ENCODE measurements around the gene SPATS1.

Gene SPATS1

DNA sequence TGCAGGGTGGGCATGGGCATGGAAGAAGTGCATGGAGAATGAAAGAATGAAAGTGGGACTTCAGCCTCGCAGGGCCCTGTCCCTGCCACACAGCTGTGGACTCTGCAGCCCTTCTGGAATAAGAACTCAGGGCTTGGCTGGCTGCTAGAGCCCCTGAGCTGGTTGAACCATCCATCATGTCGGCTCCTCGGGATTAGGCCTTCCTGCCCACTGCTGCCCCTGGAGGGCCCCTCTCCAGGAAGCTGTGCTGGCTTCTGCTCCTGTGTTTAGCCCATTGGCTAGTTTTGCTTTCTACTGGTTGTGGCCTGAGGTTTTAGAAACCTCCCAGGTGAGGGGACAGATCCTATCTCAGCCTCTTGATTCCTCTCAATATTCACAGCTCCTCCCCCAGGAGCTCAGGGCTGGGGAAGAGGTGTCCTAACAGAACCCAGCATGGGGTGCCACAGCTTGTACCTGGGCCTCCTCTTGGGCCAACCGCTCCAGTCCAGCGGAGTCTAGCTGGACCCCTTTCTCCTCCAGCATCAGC is 37.2 kb upstream of the SPATS1 start:
- TF ChIP-seq, protein P1, sequence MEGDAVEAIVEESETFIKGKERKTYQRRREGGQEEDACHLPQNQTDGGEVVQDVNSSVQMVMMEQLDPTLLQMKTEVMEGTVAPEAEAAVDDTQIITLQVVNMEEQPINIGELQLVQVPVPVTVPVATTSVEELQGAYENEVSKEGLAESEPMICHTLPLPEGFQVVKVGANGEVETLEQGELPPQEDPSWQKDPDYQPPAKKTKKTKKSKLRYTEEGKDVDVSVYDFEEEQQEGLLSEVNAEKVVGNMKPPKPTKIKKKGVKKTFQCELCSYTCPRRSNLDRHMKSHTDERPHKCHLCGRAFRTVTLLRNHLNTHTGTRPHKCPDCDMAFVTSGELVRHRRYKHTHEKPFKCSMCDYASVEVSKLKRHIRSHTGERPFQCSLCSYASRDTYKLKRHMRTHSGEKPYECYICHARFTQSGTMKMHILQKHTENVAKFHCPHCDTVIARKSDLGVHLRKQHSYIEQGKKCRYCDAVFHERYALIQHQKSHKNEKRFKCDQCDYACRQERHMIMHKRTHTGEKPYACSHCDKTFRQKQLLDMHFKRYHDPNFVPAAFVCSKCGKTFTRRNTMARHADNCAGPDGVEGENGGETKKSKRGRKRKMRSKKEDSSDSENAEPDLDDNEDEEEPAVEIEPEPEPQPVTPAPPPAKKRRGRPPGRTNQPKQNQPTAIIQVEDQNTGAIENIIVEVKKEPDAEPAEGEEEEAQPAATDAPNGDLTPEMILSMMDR (IDR thresholded peaks at IDR 0.05; ENCODE audit: low read depth, low read length), result no peak
- H3K4me3 ChIP-seq (ENCODE audit: low read depth, low read length), result no peak overlapping the region

GRCh38 chr6:44306710-44307109 is 35.7 kb upstream of the SPATS1 start:
- TF ChIP-seq, protein P1 (IDR thresholded peaks at IDR 0.05; ENCODE audit: low read depth, low read length), result no peak

DNA sequence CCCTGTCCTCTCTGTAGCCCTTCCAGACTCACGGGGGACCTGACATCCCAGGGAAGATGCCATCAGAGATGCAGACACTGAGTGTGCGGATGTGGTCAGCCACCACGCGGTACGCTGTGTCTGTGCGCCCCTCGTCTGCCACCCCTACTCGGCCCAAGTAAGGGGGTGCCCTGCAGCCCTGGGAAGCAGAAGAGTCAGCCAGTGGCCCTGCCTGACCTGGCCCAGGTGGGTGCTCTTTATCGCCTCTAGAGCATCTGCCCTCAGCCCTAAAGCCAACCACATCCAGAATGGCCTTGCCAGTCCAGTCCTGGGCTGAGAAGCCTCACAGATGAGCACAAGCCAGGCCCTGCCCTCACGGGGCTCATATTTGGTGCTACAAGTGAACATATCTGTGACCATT is 35.2 kb upstream of the SPATS1 start:
- H3K4me3 ChIP-seq (ENCODE audit: low read depth, low read length), result no peak overlapping the region
- TF ChIP-seq, protein P1 (IDR thresholded peaks at IDR 0.05; ENCODE audit: low read depth, low read length), result no peak

More at GRCh38 chr6:44306710-44307109, 35.7 kb upstream of the SPATS1 start:
- H3K4me3 ChIP-seq (ENCODE audit: low read depth, low read length), result no peak overlapping the region

DNA sequence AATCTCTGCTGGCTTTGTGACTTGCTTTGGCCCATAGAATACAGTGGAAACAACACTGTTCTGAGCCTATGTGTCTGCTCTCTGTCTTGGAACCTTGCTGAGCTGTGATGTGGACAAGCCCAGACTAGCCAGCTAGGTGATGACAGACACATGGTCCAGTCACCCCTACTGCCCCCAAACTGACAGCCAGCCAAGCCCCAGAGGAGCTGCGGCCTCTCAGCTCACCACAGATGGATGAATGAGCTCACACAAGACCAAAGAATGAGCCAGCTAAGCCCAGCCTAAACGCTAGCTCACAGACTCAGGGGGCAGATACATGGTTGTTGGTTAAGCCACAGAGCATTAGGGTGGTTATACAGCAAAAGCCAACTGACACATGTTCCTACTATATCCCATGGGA is 33.4 kb upstream of the SPATS1 start:
- TF ChIP-seq, protein P1 (IDR thresholded peaks at IDR 0.05; ENCODE audit: low read depth, low read length), result no peak
- no peak overlapping the region for H3K4me3 ChIP-seq (ENCODE audit: low read depth, low read length)

DNA sequence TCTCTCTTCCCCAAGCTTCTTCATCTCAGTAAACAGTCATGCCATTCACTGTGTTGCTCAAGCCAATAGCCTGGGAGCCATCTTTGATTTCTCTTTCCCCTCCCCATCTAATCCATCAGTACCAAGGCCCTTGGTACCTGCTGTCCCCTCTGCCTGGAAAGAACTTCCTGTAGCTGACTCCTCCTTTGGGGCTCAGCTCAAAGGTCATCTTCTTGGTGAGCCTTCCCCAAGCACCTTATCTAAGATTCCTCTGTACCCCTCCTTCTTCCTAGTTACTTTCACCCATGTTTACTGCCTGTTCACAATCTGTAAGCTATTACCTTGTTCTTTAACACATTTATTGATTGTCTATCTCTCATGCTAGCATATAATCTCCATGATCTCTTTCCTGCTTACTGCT is 32.8 kb upstream of the SPATS1 start:
- no peak overlapping the region for H3K4me3 ChIP-seq (ENCODE audit: low read depth, low read length)
- TF ChIP-seq, protein P1 (IDR thresholded peaks at IDR 0.05; ENCODE audit: low read depth, low read length), result no peak

- TF ChIP-seq, protein P1 (IDR thresholded peaks at IDR 0.05; ENCODE audit: low read depth, low read length), result no peak
- no peak overlapping the region for H3K4me3 ChIP-seq (ENCODE audit: low read depth, low read length)
These were observed 32.2 kb upstream of the SPATS1 start for GRCh38 chr6:44310241-44310640.

GRCh38 chr6:44311304-44311703 is 31.1 kb upstream of the SPATS1 start:
- no peak overlapping the region for H3K4me3 ChIP-seq (ENCODE audit: low read depth, low read length)
- TF ChIP-seq, protein P1 (IDR thresholded peaks at IDR 0.05; ENCODE audit: low read depth, low read length), result no peak
